Endodermal cell (in vitro differentiated cells): ENCODE results near the gene PLPP4. TPM values are rescaled to one million over a fixed set of nuclear protein-coding genes. Genes with fewer than 3 reads are reported as not detected.

Experiments used
- DNase-seq: peaks from one replicate; pipeline ENCODE4 v3.0.0-alpha.2; 2017
- H3K27ac ChIP-seq: 2 replicates; pipeline ENCODE4 v1.5.1; 2013; ENCODE audit warnings: mild to moderate bottlenecking, low read depth, low read length, moderate library complexity
- H3K27me3 ChIP-seq: 2 replicates; pipeline ENCODE4 v1.6.1; 2013; ENCODE audit warnings: mild to moderate bottlenecking, low read length, moderate library complexity; ENCODE audit not compliant: insufficient read depth, control insufficient read depth, poor library complexity, severe bottlenecking
- H3K36me3 ChIP-seq: 2 replicates; pipeline ENCODE4 v1.7.0; 2013; ENCODE audit warnings: mild to moderate bottlenecking, low read length, moderate library complexity; ENCODE audit not compliant: control insufficient read depth, insufficient read depth
- H3K4me1 ChIP-seq: one replicate; pipeline ENCODE4 v1.7.0; 2013; ENCODE audit warnings: low read length; ENCODE audit not compliant: control insufficient read depth, insufficient read depth
- H3K4me3 ChIP-seq: 2 replicates; pipeline ENCODE4 v1.5.1; 2013; ENCODE audit warnings: mild to moderate bottlenecking, low read length, moderate library complexity
- H3K9ac ChIP-seq: 2 replicates; pipeline ENCODE4 v1.6.1; 2013; ENCODE audit warnings: mild to moderate bottlenecking, low read length, moderate library complexity; ENCODE audit not compliant: poor library complexity, severe bottlenecking; ENCODE audit errors: extremely low read depth
- H3K9me3 ChIP-seq: 2 replicates; pipeline ENCODE4 v1.6.1; 2013; ENCODE audit warnings: mild to moderate bottlenecking, low read length, moderate library complexity; ENCODE audit not compliant: control insufficient read depth
- H3K27ac Mint-ChIP-seq: 2 replicates; pipeline ENCODE4 v1.8.0; 2020; ENCODE audit warnings: mixed read lengths
- H3K27me3 Mint-ChIP-seq: 2 replicates; pipeline ENCODE4 v1.8.0; 2021; ENCODE audit warnings: mild to moderate bottlenecking, mixed read lengths; ENCODE audit not compliant: insufficient read depth
- H3K36me3 Mint-ChIP-seq: 2 replicates; pipeline ENCODE4 v1.8.0; 2020; ENCODE audit warnings: low read depth, mixed read lengths
- H3K4me1 Mint-ChIP-seq: 2 replicates; pipeline ENCODE4 v1.8.0; 2020; ENCODE audit warnings: mixed read lengths
- H3K4me3 Mint-ChIP-seq: 2 replicates; pipeline ENCODE4 v1.8.0; 2020; ENCODE audit warnings: mild to moderate bottlenecking, moderate library complexity, mixed read lengths
- H3K9me3 Mint-ChIP-seq: 2 replicates; pipeline ENCODE4 v1.8.0; 2020; ENCODE audit warnings: mild to moderate bottlenecking, mixed read lengths
- whole genome bisulfite sequencing, 2 experiments: methylation state at CpG; one replicate each; pipeline versions ENCODE4 v1.1.5 to v1.1.7; 2013; ENCODE audit warnings: missing lambda C conversion rate in 2 of 2, mixed read lengths in 1 of 2; ENCODE audit not compliant: insufficient coverage in 1 of 2, insufficient read length in 1 of 2; 5-methylcytosine and 5-hydroxymethylcytosine counted together
- total RNA-seq, 2 donors: library from RNA; stranded (reverse); fragmentation: NEBNext Ultra II Directional in 1 of 2; extraction: Animal tissue kit (Norgen Biotek cat#: 25700) in 1 of 2; gene quantifications; 2 replicates in 1 of 2; 3 replicates in 1 of 2; pipeline ENCODE4 v1.2.1, GENCODE V29; 2021
- TF ChIP-seq, protein P1 (sequence below): fragments of 200-600 bp; sonication (generic); conservative IDR thresholded peaks from 2 replicates; pipeline ENCODE4 v1.5.0; 2021; ENCODE audit warnings: antibody characterized with exemption, mild to moderate bottlenecking

PLPP4 gene
- total RNA-seq, 2 donors from 2014 or later = 8.7 to 14.4 TPM

DNA sequence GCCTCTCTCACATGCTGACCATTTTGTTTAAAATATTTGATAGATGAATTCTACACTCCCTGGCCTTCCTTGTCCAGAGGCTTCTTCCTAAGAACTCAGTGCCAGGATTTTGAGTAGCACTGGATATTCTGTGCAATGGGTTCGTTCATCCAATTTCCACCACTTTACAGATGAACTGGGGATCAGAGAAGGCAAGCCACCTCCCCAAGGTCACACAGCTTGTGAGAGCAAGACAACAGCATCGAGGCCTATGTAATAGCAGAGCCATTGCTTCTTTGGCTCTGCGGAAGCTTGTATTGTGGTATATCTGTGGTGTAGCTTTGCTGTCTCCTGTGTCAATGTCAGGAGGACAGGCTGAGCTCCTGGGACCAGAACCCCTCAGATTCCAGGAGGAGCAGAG lies 140.9 kb downstream of the PLPP4 start:
- Histone ChIP-seq H3K27me3 (no peaks in the 10 kb centered on the region), H3K27ac (no peak overlapping the region), H3K9me3 (peaks cover 4% of the 10 kb centered on the region), H3K4me1 (no peaks in the 10 kb centered on the region), H3K4me3 (no peak overlapping the region), H3K36me3 (no peaks in the 10 kb centered on the region), H3K9ac (no peak overlapping the region)
- Mint-ChIP-seq H3K36me3 (peaks cover 5% of the 10 kb centered on the region), H3K4me3 (no peak overlapping the region), H3K27ac (no peak overlapping the region), H3K4me1 (peaks cover 5% of the 10 kb centered on the region), H3K27me3 (no peaks in the 10 kb centered on the region), H3K9me3 (peaks cover 7% of the 10 kb centered on the region)
- TF ChIP-seq, protein P1, sequence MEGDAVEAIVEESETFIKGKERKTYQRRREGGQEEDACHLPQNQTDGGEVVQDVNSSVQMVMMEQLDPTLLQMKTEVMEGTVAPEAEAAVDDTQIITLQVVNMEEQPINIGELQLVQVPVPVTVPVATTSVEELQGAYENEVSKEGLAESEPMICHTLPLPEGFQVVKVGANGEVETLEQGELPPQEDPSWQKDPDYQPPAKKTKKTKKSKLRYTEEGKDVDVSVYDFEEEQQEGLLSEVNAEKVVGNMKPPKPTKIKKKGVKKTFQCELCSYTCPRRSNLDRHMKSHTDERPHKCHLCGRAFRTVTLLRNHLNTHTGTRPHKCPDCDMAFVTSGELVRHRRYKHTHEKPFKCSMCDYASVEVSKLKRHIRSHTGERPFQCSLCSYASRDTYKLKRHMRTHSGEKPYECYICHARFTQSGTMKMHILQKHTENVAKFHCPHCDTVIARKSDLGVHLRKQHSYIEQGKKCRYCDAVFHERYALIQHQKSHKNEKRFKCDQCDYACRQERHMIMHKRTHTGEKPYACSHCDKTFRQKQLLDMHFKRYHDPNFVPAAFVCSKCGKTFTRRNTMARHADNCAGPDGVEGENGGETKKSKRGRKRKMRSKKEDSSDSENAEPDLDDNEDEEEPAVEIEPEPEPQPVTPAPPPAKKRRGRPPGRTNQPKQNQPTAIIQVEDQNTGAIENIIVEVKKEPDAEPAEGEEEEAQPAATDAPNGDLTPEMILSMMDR = no peak
- WGBS, 2 experiments = 90 to 93% methylated on average over 2 to 3 of the region's 3 CpGs
- peak; percentile 21 for DNase-seq

DNA sequence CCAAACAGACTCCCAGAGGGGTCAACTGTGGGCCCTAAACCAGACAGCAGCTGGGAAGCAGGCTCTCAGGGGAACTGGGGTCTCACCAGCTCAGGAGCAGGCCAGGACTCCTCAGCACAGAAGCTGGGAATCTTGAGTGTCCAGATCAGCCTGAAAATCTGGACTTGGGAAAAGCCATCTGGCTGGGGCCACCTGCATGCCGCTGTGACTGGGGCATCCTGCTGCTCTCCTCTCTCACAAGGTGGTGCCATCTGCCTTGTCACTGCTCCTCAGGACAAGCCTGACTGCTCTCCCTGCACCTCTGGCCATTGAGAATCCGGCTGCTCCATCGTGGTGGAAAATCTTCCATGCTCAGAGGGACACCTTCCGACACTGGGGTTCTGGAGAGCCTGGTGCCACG lies 141.4 kb downstream of the PLPP4 start:
- no peaks in the 10 kb centered on the region for H3K4me1 ChIP-seq
- H3K9me3 ChIP-seq = peaks cover 9% of the 10 kb centered on the region
- H3K4me3 ChIP-seq = no peak overlapping the region
- no peaks in the 10 kb centered on the region for H3K27me3 ChIP-seq
- no peaks in the 10 kb centered on the region for H3K36me3 ChIP-seq
- H3K36me3 Mint-ChIP-seq = peaks cover 3% of the 10 kb centered on the region
- no peak overlapping the region for H3K9ac ChIP-seq
- peak; percentile 74 for DNase-seq
- H3K4me1 Mint-ChIP-seq = peaks cover 5% of the 10 kb centered on the region
- no peak overlapping the region for H3K4me3 Mint-ChIP-seq
- TF ChIP-seq, protein P1 = peak; percentile 66
- H3K27ac Mint-ChIP-seq = no peak overlapping the region
- peaks cover 1% of the 10 kb centered on the region for H3K27me3 Mint-ChIP-seq
- no peak overlapping the region for H3K27ac ChIP-seq
- WGBS, 2 experiments = 77 to 83% methylated on average over 5 of the region's 5 CpGs
- H3K9me3 Mint-ChIP-seq = peaks cover 12% of the 10 kb centered on the region

DNA sequence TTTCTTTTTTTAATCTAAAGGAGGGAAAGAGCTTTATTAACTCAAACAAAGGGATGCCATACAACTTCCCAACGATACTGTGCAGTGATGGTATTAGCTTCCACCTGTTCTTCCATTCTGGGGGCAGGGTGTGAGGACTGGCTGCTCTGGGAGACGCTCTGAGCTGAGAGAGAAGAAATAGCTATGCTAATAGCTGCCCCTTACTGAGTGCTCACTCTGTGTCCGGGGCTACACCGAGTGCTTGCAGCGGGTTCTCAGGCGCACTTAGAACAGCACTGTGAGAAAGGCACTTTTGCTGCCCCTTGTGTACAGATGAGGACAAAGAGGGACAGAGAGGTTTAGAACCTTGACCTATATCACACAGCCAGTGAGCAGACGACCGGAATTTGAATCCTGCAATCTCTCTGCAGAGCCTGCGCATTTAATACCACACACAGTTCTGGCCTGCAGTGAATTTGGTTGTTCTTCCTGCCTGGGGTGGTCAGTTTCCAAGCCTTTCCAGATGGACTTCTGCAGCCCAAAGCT lies 142.2 kb downstream of the PLPP4 start:
- whole genome bisulfite sequencing, 2 experiments = 79 to 81% methylated on average over 7 to 9 of the region's 9 CpGs
- Histone ChIP-seq H3K9me3 (peaks cover 15% of the 10 kb centered on the region), H3K27ac (no peak overlapping the region), H3K4me3 (no peak overlapping the region), H3K27me3 (no peaks in the 10 kb centered on the region), H3K4me1 (no peaks in the 10 kb centered on the region), H3K9ac (no peak overlapping the region), H3K36me3 (no peaks in the 10 kb centered on the region)
- Mint-ChIP-seq H3K9me3 (peaks cover 19% of the 10 kb centered on the region), H3K27ac (no peak overlapping the region), H3K27me3 (peaks cover 1% of the 10 kb centered on the region), H3K36me3 (peaks cover 2% of the 10 kb centered on the region), H3K4me3 (no peak overlapping the region), H3K4me1 (peaks cover 5% of the 10 kb centered on the region)
- peak; percentile 49 for DNase-seq
- TF ChIP-seq, protein P1 = no peak
